H9 (cell line): ENCODE measurements around the gene SYT7. TPM values are rescaled to one million over a fixed set of nuclear protein-coding genes. Genes with fewer than 3 reads are reported as not detected.

Source experiments
- DNase-seq: peaks from one replicate; pipeline ENCODE4 v3.0.0-alpha.2; 2017
- H2AFZ ChIP-seq: one replicate; pipeline ENCODE4 v1.6.1; 2013; ENCODE audit warnings: mild to moderate bottlenecking, low read length, control low read depth, moderate library complexity
- H2AK5ac ChIP-seq: 2 replicates; pipeline ENCODE4 v1.6.1; 2013; ENCODE audit warnings: low read length, control low read depth, mixed read lengths; ENCODE audit not compliant: insufficient read length
- H2BK120ac ChIP-seq: one replicate; pipeline ENCODE4 v1.6.1; 2013; ENCODE audit warnings: low read depth, mild to moderate bottlenecking, low read length, control low read depth, inconsistent platforms; ENCODE audit not compliant: poor library complexity, severe bottlenecking
- H2BK12ac ChIP-seq: 2 replicates; pipeline ENCODE4 v1.6.1; 2013; ENCODE audit warnings: low read length, control low read depth, mixed read lengths, low read depth; ENCODE audit not compliant: insufficient read length
- H2BK15ac ChIP-seq: 2 replicates; pipeline ENCODE4 v1.6.1; 2013; ENCODE audit warnings: low read depth, low read length, control low read depth
- H2BK20ac ChIP-seq: one replicate; pipeline ENCODE4 v1.6.1; 2013; ENCODE audit warnings: low read depth, mild to moderate bottlenecking, low read length, control low read depth, inconsistent platforms; ENCODE audit not compliant: poor library complexity, severe bottlenecking
- H2BK5ac ChIP-seq: 2 replicates; pipeline ENCODE4 v1.6.1; 2013; ENCODE audit warnings: low read length, control low read depth, mixed read lengths; ENCODE audit not compliant: insufficient read length
- H3K14ac ChIP-seq: 2 replicates; pipeline ENCODE4 v1.6.1; 2013; ENCODE audit warnings: low read length, control low read depth; ENCODE audit not compliant: insufficient read depth
- H3K18ac ChIP-seq: 2 replicates; pipeline ENCODE4 v1.6.1; 2013; ENCODE audit warnings: low read depth, mild to moderate bottlenecking, mixed read lengths, low read length, control low read depth; ENCODE audit not compliant: insufficient read length
- H3K23ac ChIP-seq: 2 replicates; pipeline ENCODE4 v1.6.1; 2013; ENCODE audit warnings: low read length, control low read depth, mixed read lengths, low read depth; ENCODE audit not compliant: insufficient read length
- H3K23me2 ChIP-seq: 2 replicates; pipeline ENCODE4 v1.6.1; 2013; ENCODE audit warnings: low read depth, mild to moderate bottlenecking, mixed read lengths, low read length, control low read depth; ENCODE audit not compliant: insufficient read length, poor library complexity, severe bottlenecking
- H3K27ac ChIP-seq: 2 replicates; pipeline ENCODE4 v1.5.1; 2013; ENCODE audit warnings: low read length, control low read depth, mixed read lengths, low read depth; ENCODE audit not compliant: insufficient read length
- H3K27me3 ChIP-seq: 2 replicates; pipeline ENCODE4 v1.6.1; 2013; ENCODE audit warnings: low read length, control low read depth, inconsistent platforms; ENCODE audit not compliant: insufficient read depth
- H3K4ac ChIP-seq: 2 replicates; pipeline ENCODE4 v1.6.1; 2013; ENCODE audit warnings: low read depth, mild to moderate bottlenecking, control low read depth, inconsistent platforms, low read length, moderate library complexity
- H3K4me1 ChIP-seq: 2 replicates; pipeline ENCODE4 v1.6.1; 2013; ENCODE audit warnings: low read length, control low read depth, inconsistent platforms; ENCODE audit not compliant: insufficient read depth
- H3K4me2 ChIP-seq: 2 replicates; pipeline ENCODE4 v1.6.1; 2013; ENCODE audit warnings: low read length, control low read depth, mixed read lengths; ENCODE audit not compliant: insufficient read length, insufficient read depth
- H3K56ac ChIP-seq: 2 replicates; pipeline ENCODE4 v1.6.1; 2013; ENCODE audit warnings: low read depth, mild to moderate bottlenecking, mixed read lengths, low read length, control low read depth; ENCODE audit not compliant: insufficient read length
- H3K79me1 ChIP-seq: 2 replicates; pipeline ENCODE4 v1.6.1; 2013; ENCODE audit warnings: low read depth, mild to moderate bottlenecking, moderate library complexity, low read length, control low read depth, inconsistent platforms; ENCODE audit not compliant: insufficient read depth, poor library complexity, severe bottlenecking
- H3K79me2 ChIP-seq: 2 replicates; pipeline ENCODE4 v1.6.1; 2013; ENCODE audit warnings: low read length, control low read depth, inconsistent platforms; ENCODE audit not compliant: insufficient read depth
- H3K9ac ChIP-seq: 2 replicates; pipeline ENCODE4 v1.6.1; 2013; ENCODE audit warnings: low read length, control low read depth, mixed read lengths; ENCODE audit not compliant: insufficient read length; ENCODE audit errors: extremely low read depth
- H3K9me3 ChIP-seq: one replicate; pipeline ENCODE4 v1.6.1; 2013; ENCODE audit warnings: low read depth, low read length, inconsistent platforms; ENCODE audit not compliant: control insufficient read depth
- H3T11ph ChIP-seq: one replicate; pipeline ENCODE4 v1.6.1; 2013; ENCODE audit warnings: mild to moderate bottlenecking, low read length, control low read depth, inconsistent platforms
- H4K20me1 ChIP-seq: one replicate; pipeline ENCODE4 v1.6.1; 2013; ENCODE audit not compliant: control insufficient read depth, insufficient read length, insufficient read depth
- H4K5ac ChIP-seq: 2 replicates; pipeline ENCODE4 v1.6.1; 2013; ENCODE audit warnings: low read depth, mild to moderate bottlenecking, mixed read lengths, low read length, control low read depth; ENCODE audit not compliant: insufficient read length
- H4K8ac ChIP-seq: replicated peaks from 2 replicates; pipeline ENCODE4 v1.6.1; 2013; ENCODE audit warnings: low read length, control low read depth, mixed read lengths, low read depth; ENCODE audit not compliant: insufficient read length
- H4K91ac ChIP-seq: 2 replicates; pipeline ENCODE4 v1.6.1; 2013; ENCODE audit warnings: low read depth, mild to moderate bottlenecking, moderate library complexity, mixed read lengths, low read length, control low read depth; ENCODE audit not compliant: insufficient read length
- H3K27ac Mint-ChIP-seq, 3 experiments: 2 replicates in 2 of 3; 3 replicates in 1 of 3; pipeline ENCODE4 v1.8.0; 2020 to 2021; ENCODE audit warnings: mixed read lengths in 3 of 3, mild to moderate bottlenecking in 1 of 3, moderate library complexity in 1 of 3
- H3K27me3 Mint-ChIP-seq: 2 replicates; pipeline ENCODE4 v1.8.0; 2021; ENCODE audit warnings: low read depth, mild to moderate bottlenecking, moderate library complexity, mixed read lengths
- H3K36me3 Mint-ChIP-seq, 3 experiments: 2 replicates in 2 of 3; 3 replicates in 1 of 3; pipeline ENCODE4 v1.8.0; 2020 to 2021; ENCODE audit warnings: low read depth in 3 of 3, mixed read lengths in 3 of 3; ENCODE audit not compliant: insufficient read depth in 1 of 3
- H3K4me1 Mint-ChIP-seq, 2 experiments: 2 replicates each; pipeline ENCODE4 v1.8.0; 2020; ENCODE audit warnings: mixed read lengths in 2 of 2
- H3K4me3 Mint-ChIP-seq, 2 experiments: 2 replicates in 1 of 2; 3 replicates in 1 of 2; pipeline ENCODE4 v1.8.0; 2020 to 2021; ENCODE audit warnings: mild to moderate bottlenecking in 2 of 2, mixed read lengths in 2 of 2, moderate library complexity in 1 of 2
- H3K9me3 Mint-ChIP-seq, 2 experiments: 2 replicates in 1 of 2; 3 replicates in 1 of 2; pipeline ENCODE4 v1.8.0; 2020; ENCODE audit warnings: mild to moderate bottlenecking in 2 of 2, mixed read lengths in 2 of 2, moderate library complexity in 1 of 2
- CTCF ChIP-seq: fragments of 200-600 bp; sonication (generic); conservative IDR thresholded peaks from 3 replicates; pipeline ENCODE4 v1.8.0; 2021; ENCODE audit warnings: antibody characterized with exemption, mild to moderate bottlenecking
- WGBS: extraction: QIAGEN DNeasy Blood & Tissue Kit; methylation state at CpG from one replicate; pipeline ENCODE4 v1.1.7; 2013; ENCODE audit warnings: missing lambda C conversion rate, low lambda C conversion rate, mixed read lengths; ENCODE audit not compliant: insufficient read length; ENCODE audit errors: extremely low coverage; 5-methylcytosine and 5-hydroxymethylcytosine counted together
- total RNA-seq: library from RNA; stranded (reverse); gene quantifications from 2 replicates; pipeline ENCODE4 v1.2.1, GENCODE V29; 2021

Gene SYT7
- total RNA-seq, 1 experiment from 2014 or later, result 8.8 TPM

- H3K27me3 Mint-ChIP-seq, result no peaks in the 10 kb centered on the region; the same call in none of the 2 replicates
- no peak for DNase-seq
- H2AFZ ChIP-seq, result no peak overlapping the region
- no peaks in the 10 kb centered on the region for H3K79me2 ChIP-seq
- peaks cover 8% of the 10 kb centered on the region for H3K4me1 ChIP-seq
- H3K36me3 Mint-ChIP-seq, result peaks cover 0 to 5% (median 4%) of the 10 kb centered on the region in 3 experiments; a peak in 2 of 7 replicates
- no peak overlapping the region for H2BK5ac ChIP-seq
- no peak overlapping the region for H3K4ac ChIP-seq
- H3K9ac ChIP-seq, result no peak overlapping the region
- H3K9me3 Mint-ChIP-seq, result no peaks in the 10 kb centered on the region
- H4K91ac ChIP-seq, result no peak overlapping the region
- H3K9me3 ChIP-seq, result no peaks in the 10 kb centered on the region
- H3K4me1 Mint-ChIP-seq, result peaks cover 34 to 57% of the 10 kb centered on the region in 2 experiments
- no peaks in the 10 kb centered on the region for H4K20me1 ChIP-seq
- H3K18ac ChIP-seq, result no peak overlapping the region
- TF ChIP-seq CTCF, result no peak
- H3K56ac ChIP-seq, result no peak overlapping the region
- H3K14ac ChIP-seq, result no peak overlapping the region
- no peaks in the 10 kb centered on the region for H3K79me1 ChIP-seq
- H3K27ac ChIP-seq, result no peak overlapping the region
- no peak overlapping the region for H2BK120ac ChIP-seq
- H4K5ac ChIP-seq, result no peak overlapping the region
- H4K8ac ChIP-seq, result no peak overlapping the region
- no peak overlapping the region for H3K4me2 ChIP-seq
- H3K27me3 ChIP-seq, result no peaks in the 10 kb centered on the region
- H2BK15ac ChIP-seq, result no peak overlapping the region
- no peak overlapping the region for H3T11ph ChIP-seq
- H3K23ac ChIP-seq, result no peak overlapping the region
- H3K4me3 Mint-ChIP-seq, result no peak overlapping the region
- H3K27ac Mint-ChIP-seq, result no peak overlapping the region
- no peak overlapping the region for H2AK5ac ChIP-seq
- peaks cover 3% of the 10 kb centered on the region for H3K23me2 ChIP-seq
- no peak overlapping the region for H2BK12ac ChIP-seq
- H2BK20ac ChIP-seq, result no peak overlapping the region
- no CpG with 5 or more reads among the region's 6 CpGs for WGBS
Observed at GRCh38 chr11:61544466-61544865, 36.4 kb downstream of the SYT7 start.
